HPDE6-E6E7 (cell line): ENCODE data around the gene CPEB2.

Experiments
- DNase-seq: peaks from one replicate; pipeline ENCODE4 v3.0.0; 2011; ENCODE audit warnings: missing footprints; ENCODE audit errors: extremely low spot score

CPEB2 gene

GRCh38 chr4:15010038-15010585 lies 7.8 kb downstream of the CPEB2 start:
- DNase-seq = no peak

DNA sequence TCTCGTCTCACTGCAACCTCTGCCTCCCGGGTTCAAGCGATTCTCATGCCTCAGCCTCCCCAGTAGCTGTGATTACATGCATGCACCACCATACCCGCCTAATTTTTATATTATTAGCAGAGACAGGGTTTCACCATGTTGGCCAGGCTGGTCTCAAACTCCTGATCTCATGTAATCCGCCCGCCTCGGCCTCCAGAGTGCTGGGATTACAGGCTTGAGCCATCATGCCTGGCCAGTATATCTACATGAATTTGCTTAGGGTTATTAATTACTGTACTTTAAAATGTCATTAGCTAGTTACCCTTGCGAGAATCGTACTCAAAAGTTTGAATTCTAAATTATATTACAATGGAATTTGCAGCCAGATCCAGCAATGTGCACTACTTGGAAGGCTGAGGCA lies 8.9 kb downstream of the CPEB2 start:
- DNase-seq = no peak

DNA sequence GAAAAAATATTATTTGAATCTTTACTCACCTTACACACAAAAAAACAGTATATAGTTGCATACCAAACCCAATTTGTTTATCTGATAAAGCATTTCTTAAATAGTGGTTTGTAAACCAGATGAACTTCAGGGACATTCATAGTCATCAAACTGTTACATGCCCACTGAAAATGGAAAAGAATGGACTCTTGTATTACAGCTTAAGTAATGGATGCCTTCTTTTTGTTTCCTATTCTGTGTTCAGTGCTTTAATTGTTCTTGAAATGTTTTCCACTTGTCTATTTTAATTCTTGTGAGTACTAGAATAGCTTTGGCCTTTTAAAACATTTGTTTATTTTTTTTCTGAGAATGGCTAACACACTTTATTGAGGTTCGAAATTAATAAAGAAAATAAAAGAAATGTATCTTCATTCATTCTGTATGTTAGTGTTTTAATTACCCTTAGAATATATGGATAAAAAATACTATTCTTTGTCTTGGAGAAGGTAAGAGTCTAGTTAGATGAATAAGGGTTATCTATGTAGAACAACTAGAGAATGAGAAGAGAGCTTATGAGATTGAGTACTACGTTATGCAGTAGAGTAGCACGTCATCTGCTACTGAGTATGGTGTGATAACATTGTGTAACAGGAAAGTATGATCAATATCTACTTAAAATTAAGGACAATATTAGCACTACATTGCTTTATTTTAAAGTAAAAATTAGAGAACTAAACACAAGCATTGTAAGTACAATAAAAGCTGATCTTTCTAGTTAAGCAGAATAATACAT lies 9.9 kb downstream of the CPEB2 start:
- DNase-seq = no peak

DNA sequence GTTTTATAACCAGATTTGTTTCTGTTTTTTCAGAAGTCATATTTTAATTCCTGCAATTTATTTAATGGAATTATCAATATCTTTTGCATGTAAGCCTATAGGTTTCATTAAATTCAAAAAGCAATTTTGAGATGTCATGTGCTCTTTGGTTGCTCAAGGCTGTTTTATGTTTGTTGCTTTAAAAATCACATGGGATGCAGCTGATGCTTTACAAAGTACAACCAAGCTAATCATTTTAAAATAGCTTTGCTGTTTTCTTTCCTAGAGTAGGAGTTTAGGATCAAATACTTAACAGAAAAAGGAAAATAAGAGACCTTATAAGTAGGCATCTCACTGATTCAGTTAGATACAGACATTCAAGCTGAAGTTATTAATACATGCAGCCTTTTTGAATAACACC lies 11.3 kb downstream of the CPEB2 start:
- no peak for DNase-seq

DNA sequence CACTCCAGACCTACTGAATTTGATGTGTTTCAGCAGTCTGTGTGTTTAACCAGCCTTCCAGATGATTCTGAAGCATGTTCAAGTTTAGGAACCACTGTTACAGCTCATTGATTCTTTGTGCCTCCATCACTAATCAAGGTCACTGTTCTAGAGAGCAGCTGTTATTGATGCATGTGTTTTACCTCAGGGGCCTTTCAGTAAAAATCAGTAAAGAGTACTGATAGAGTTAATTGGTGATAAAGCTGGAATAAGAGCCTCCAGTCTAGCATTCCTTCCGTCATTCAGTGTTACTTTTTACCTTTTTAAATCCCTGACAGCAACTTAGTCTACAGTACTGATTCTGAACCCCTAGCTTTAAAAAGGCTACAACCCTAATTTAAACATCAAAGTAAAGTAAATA lies 12.9 kb downstream of the CPEB2 start:
- DNase-seq = no peak

GRCh38 chr4:15018361-15018760 lies 16.1 kb downstream of the CPEB2 start:
- DNase-seq = no peak

- DNase-seq = no peak
These were observed 18.4 kb downstream of the CPEB2 start for GRCh38 chr4:15020502-15021286.

DNA sequence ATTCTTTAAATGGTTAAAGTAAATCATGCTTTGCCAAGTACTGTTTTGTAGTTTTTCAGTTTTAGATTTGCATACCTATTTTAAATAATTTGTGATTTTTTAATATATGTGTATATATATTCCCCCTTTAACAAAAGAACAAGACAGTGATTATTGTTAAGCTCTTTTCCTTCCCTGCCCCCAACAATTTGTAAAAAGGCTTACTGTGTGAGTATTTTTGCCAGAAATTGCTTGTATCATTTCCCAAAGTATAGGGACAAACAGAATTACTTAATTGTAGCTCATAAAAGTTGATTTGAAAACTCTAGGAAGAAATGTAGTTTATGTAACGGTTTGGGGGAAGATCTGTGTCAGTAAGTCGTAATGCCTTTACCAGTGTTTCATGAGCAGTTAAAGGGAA lies 19.0 kb downstream of the CPEB2 start:
- no peak for DNase-seq

- DNase-seq = no peak
These were observed 19.7 kb downstream of the CPEB2 start for GRCh38 chr4:15021946-15022345.

DNA sequence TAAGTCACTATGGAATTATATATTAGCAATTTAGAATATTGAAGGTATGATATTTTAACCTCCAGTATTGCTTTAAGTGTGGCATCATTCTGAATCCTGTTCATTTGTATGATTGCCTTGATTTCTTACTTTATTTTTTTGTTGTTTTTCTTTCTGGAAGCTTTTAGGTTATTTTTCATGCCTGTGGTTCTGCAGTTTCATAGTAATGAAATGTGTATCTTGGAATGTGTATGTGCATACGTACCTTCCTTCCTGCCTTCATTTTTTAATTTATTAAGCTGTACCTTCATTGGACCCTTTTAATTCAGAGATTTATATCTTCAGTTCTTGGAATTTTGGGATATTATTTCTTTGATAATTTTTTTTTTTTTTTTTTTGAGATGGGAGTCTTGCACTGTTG lies 22.1 kb downstream of the CPEB2 start:
- DNase-seq = no peak

DNA sequence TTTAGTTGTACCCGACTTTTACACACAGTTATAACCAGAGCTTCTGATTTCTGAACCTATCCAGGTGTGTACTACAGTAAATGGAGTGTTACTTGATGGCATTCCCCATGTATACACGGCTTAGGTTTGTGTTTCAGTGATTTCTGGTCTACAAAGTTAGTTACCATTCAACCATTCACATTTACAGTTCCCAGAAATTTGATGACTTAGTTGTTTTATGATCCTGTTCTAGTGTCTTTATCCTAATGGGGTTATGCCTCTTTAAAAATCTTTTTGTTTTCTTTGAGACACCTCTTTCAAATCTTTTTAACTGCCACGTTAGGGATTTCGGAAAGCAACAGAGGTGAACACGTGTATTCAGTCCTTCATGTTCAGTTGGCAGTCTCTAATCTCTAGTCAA lies 23.4 kb downstream of the CPEB2 start:
- no peak for DNase-seq

GRCh38 chr4:15027921-15028435 lies 25.7 kb downstream of the CPEB2 start:
- DNase-seq = no peak

- DNase-seq = no peak
These were observed 28.9 kb downstream of the CPEB2 start for GRCh38 chr4:15031197-15031596.

DNA sequence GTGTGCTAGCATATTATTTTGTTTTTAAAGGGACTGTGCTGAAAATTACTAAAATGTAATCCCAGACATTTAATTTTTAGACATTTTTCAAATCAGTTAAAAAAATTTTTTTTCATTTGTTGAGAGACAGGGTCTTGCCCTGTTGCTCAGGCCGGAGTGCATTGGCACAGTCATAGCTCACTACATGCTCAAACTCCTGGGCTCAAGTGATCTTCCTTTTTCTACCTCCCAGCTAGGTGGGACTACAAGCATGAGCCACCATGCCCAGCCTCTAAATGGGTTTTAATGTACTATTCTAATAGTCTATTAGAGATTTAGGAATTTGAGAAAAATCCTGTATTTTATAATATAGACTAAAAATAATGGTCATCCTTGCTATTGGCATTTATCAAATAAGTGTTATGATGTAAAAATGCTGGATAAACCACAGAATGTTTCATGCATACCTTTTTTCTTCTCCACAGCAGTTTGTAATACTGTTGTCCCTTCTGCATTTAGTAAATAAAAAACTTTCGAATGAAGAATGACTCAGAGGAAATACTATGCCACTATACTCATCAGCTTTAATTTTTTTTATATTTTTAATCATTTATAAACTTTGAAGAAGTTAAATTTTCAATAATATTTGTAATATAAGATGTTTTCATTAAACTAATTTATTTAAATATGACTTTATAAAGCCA lies 29.9 kb downstream of the CPEB2 start:
- DNase-seq = peak; percentile 3

DNA sequence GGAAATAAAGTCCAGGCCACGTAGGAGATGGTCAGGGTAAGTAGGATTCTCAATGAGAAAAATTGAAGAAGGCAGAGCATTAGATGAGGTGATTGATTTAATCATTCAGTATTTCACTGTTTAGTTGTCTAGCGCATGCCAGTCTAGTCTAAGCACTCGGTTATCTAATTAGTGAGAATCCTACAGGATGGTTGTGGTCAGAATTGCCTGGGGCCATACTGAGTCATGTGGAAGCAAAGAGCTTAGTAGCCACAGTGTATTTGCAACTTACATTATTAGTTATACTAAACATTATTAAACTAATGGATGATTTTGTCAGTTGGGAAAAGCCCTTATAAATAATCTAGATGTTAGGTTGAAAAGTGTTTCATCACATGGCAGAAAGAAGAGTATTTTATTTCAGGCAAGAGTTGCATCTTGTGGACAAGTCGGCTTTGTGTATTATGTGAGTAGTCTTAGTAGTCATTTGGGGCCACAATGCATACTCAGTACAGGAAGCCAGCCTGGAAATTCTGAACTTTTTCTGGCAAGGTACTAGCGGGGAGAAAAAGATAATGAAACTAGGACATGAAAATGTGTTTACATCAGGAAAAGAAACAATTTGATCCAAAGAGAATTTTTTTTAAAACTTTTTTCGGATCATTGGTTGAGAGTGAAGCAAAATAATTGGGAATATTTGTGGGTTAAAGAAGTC lies 31.9 kb downstream of the CPEB2 start:
- DNase-seq = peak; percentile 23

DNA sequence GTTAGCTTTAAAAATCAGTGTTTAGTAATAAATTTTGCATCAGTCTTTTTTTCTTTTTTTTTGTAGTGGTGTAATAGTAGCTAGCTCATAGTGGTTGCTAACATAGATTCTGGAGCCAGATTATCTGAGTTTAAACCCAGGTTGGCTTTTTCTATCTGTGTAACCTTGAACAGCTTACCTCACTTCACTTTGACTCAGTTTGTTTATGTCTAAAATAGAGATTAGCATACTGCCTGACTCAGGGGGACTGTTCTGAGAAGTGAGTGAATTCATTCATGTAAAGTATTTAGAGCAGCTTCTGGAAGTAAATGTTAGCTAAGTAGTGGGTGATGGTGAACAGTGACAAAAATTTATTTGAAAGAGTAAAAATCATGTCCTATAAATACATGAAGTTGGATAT lies 32.9 kb downstream of the CPEB2 start:
- no peak for DNase-seq

DNA sequence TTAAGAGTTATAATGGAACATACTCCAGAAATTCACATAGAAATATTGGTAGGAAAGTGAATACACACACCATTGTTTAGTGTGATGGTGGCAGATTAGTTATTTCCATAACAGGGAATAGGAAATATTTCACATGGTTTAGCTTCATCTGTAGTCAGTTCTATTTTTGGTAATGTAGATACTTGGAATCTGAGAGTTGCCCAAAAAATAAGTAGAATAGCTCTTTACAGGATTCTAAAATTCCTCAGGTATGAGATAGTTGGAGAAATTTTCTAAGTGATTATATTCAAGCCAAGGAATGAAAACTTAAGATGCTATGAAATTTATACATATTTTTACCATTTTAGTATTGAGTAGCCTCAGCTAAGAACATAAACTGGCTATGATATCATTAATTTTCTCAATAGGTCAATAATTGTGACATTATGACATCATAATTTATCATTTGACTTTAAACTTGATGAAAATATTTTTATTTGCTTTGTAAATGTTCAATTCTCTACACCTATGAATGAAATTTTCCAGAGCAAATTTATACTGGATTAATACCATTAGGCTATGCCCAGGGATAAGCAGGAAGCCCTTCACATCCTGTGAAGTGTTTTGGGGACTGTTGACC lies 35.8 kb downstream of the CPEB2 start:
- DNase-seq = no peak

- DNase-seq = no peak
These were observed 38.7 kb downstream of the CPEB2 start for GRCh38 chr4:15040916-15041463.

GRCh38 chr4:15042529-15043167 lies 40.4 kb downstream of the CPEB2 start:
- no peak for DNase-seq

DNA sequence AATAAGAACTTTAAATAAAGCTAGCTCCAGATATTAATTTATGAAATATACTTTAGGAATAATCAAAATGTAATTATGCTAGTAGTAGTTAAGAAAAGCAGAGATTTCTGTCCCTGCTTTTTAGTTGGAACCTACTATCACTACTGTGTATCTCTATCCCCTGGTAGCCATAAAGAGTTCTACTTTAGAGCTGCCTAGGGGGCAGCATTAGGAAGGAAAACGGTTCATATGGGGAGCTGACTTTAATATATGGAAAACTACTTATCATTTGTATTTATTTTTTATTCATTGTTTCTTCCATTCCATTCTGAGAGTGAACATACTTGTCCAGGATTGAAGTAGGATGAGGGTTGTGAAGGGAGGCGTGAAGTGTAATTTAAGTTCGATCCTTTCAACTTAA lies 40.9 kb downstream of the CPEB2 start:
- no peak for DNase-seq
